ENCODE measurements around the gene GPR34.

Gene GPR34

GRCh38 chrX:41677183-41678060, 11.4 kb upstream of the GPR34 start:
- TF ChIP-seq CTCF (conservative IDR thresholded peaks at IDR 0.05; ENCODE audit: low read depth, low read length), result no peak
- no peak for DNase-seq (ENCODE audit: low read depth)
- no peak overlapping the region for H3K4me3 ChIP-seq (ENCODE audit: low read length)

GRCh38 chrX:41684138-41684537, 4.6 kb upstream of the GPR34 start:
- DNase-seq (ENCODE audit: low read depth), result no peak
- no peak for TF ChIP-seq CTCF (conservative IDR thresholded peaks at IDR 0.05; ENCODE audit: low read depth, low read length)
- H3K4me3 ChIP-seq (ENCODE audit: low read length), result no peak overlapping the region

GRCh38 chrX:41684940-41685339, 3.8 kb upstream of the GPR34 start:
- TF ChIP-seq CTCF (conservative IDR thresholded peaks at IDR 0.05; ENCODE audit: low read depth, low read length), result no peak
- H3K4me3 ChIP-seq (ENCODE audit: low read length), result no peak overlapping the region
- DNase-seq (ENCODE audit: low read depth), result no peak

- no peak for TF ChIP-seq CTCF (conservative IDR thresholded peaks at IDR 0.05; ENCODE audit: low read depth, low read length)
- DNase-seq (ENCODE audit: low read depth), result no peak
- H3K4me3 ChIP-seq (ENCODE audit: low read length), result no peak overlapping the region
These were observed 2.0 kb upstream of the GPR34 start for GRCh38 chrX:41686788-41687187.

- DNase-seq (ENCODE audit: low read depth), result no peak
- no peak for TF ChIP-seq CTCF (conservative IDR thresholded peaks at IDR 0.05; ENCODE audit: low read depth, low read length)
- H3K4me3 ChIP-seq (ENCODE audit: low read length), result no peak overlapping the region
These were observed 617 bp upstream of the GPR34 start for GRCh38 chrX:41688156-41688555.

GRCh38 chrX:41689711-41690110, 938 bp downstream of the GPR34 start:
- TF ChIP-seq CTCF (conservative IDR thresholded peaks at IDR 0.05; ENCODE audit: low read depth, low read length), result no peak
- no peak for DNase-seq (ENCODE audit: low read depth)
- no peak overlapping the region for H3K4me3 ChIP-seq (ENCODE audit: low read length)

GRCh38 chrX:41692162-41692749, 3.5 kb downstream of the GPR34 start:
- TF ChIP-seq CTCF (conservative IDR thresholded peaks at IDR 0.05; ENCODE audit: low read depth, low read length), result no peak
- no peak for DNase-seq (ENCODE audit: low read depth)
- no peak overlapping the region for H3K4me3 ChIP-seq (ENCODE audit: low read length)

Data from retinal pigment epithelial cell (primary cell).